ENCODE measurements around the gene CTNNA1.

The CTNNA1 gene

GRCh38 chr5:138934971-138935370, 181.7 kb downstream of the CTNNA1 start:
- H3K9me3 ChIP-seq = no peaks in the 10 kb centered on the region
- H3K27me3 ChIP-seq = no peaks in the 10 kb centered on the region
- H3K4me1 ChIP-seq = no peaks in the 10 kb centered on the region
- no peak overlapping the region for H3K27ac ChIP-seq
- H3K4me3 ChIP-seq = no peak overlapping the region
- no peak for DNase-seq
- intact Hi-C loops (cut with DNase I; ENCODE audit: low total_unique reads) = no loop called here
- no peak for TF ChIP-seq CTCF (IDR thresholded peaks at IDR 0.05)
- H3K36me3 ChIP-seq = peaks cover 44 to 72% (median 57%) of the 10 kb centered on the region in 3 donors

GRCh38 chr5:138935466-138935865, 182.2 kb downstream of the CTNNA1 start:
- H3K4me3 ChIP-seq = no peak overlapping the region
- intact Hi-C loops (cut with DNase I; ENCODE audit: low total_unique reads) = no loop called here
- peaks cover 39 to 67% (median 52%) of the 10 kb centered on the region in 3 donors for H3K36me3 ChIP-seq
- no peak for TF ChIP-seq CTCF (IDR thresholded peaks at IDR 0.05)
- H3K27me3 ChIP-seq = no peaks in the 10 kb centered on the region
- DNase-seq = no peak
- H3K9me3 ChIP-seq = no peaks in the 10 kb centered on the region
- H3K4me1 ChIP-seq = no peaks in the 10 kb centered on the region
- no peak overlapping the region for H3K27ac ChIP-seq

- intact Hi-C loops (cut with DNase I; ENCODE audit: low total_unique reads) = no loop called here
- Histone ChIP-seq H3K4me3 (no peak overlapping the region), H3K4me1 (no peaks in the 10 kb centered on the region), H3K36me3 (peaks cover 30 to 58% (median 43%) of the 10 kb centered on the region in 3 donors), H3K27ac (no peak overlapping the region), H3K27me3 (no peaks in the 10 kb centered on the region), H3K9me3 (no peaks in the 10 kb centered on the region)
- no peak for DNase-seq
- no peak for TF ChIP-seq CTCF (IDR thresholded peaks at IDR 0.05)
Measured at GRCh38 chr5:138936225-138936967, 183.2 kb downstream of the CTNNA1 start.

- Histone ChIP-seq H3K4me3 (no peak overlapping the region), H3K9me3 (no peaks in the 10 kb centered on the region), H3K36me3 (peaks cover 24 to 52% (median 37%) of the 10 kb centered on the region in 3 donors), H3K4me1 (no peaks in the 10 kb centered on the region), H3K27ac (no peak overlapping the region), H3K27me3 (no peaks in the 10 kb centered on the region)
- no peak for TF ChIP-seq CTCF (IDR thresholded peaks at IDR 0.05)
- intact Hi-C loops (cut with DNase I; ENCODE audit: low total_unique reads) = no loop called here
- no peak for DNase-seq
Measured at GRCh38 chr5:138936968-138937345, 183.7 kb downstream of the CTNNA1 start.

- H3K4me3 ChIP-seq = no peak overlapping the region
- no peak for TF ChIP-seq CTCF (IDR thresholded peaks at IDR 0.05)
- H3K36me3 ChIP-seq = peaks cover 17 to 45% (median 30%) of the 10 kb centered on the region in 3 donors
- no peaks in the 10 kb centered on the region for H3K4me1 ChIP-seq
- H3K27ac ChIP-seq = no peak overlapping the region
- DNase-seq = no peak
- no peaks in the 10 kb centered on the region for H3K9me3 ChIP-seq
- intact Hi-C loops (cut with DNase I; ENCODE audit: low total_unique reads) = no loop called here
- H3K27me3 ChIP-seq = no peaks in the 10 kb centered on the region
Measured at GRCh38 chr5:138937392-138938387, 184.5 kb downstream of the CTNNA1 start.

Data from tibial artery (tissue), 4 donors.